ENCODE results near the gene NPHS1. TPM values are rescaled to one million over a fixed set of nuclear protein-coding genes. Genes with fewer than 3 reads are reported as not detected.

NPHS1 gene
- total and polyA plus RNA-seq, 2 of the 8 experiments (the other 6 are each of a cell fraction or from before 2014, with no cell fraction given): 1.3 to 1.4 TPM

DNA sequence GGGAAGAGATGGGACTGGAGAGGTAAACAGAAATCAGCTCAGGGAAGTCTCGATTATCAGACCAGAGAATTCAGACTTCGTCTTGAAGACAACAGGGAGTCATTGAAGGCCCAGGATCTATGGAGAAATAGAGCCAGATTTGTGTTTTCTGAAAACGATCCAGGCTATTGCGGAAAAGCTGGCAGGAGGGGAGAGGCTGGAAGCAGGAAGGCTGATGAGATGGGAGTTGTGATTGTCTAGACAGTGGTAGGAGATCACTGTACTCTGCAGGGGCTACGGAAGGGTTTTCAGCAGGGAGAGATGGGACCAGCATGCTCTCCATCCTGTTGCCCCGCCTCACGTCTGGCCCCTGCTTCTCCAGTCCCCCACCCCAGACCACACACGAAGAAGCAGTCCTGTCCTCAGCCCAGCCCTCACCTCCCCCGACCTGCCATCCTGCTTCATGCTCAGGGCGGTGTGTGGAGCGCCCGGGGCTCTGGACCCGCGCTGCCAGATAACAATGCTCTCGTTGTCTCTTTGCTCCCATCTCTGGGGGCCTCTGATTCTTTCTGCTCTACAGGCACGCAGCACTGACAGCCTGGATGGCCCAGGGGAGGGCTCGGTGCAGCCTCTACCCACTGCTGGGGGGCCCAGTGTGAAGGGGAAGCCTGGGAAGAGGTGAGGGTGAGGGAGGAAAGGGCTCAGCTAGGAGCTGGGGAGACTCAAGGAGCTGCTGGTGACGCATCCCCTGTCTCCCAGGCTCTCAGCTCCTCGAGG, 75.0 kb downstream of the NPHS1 start (continued):
- TF ChIP-seq, protein P1, sequence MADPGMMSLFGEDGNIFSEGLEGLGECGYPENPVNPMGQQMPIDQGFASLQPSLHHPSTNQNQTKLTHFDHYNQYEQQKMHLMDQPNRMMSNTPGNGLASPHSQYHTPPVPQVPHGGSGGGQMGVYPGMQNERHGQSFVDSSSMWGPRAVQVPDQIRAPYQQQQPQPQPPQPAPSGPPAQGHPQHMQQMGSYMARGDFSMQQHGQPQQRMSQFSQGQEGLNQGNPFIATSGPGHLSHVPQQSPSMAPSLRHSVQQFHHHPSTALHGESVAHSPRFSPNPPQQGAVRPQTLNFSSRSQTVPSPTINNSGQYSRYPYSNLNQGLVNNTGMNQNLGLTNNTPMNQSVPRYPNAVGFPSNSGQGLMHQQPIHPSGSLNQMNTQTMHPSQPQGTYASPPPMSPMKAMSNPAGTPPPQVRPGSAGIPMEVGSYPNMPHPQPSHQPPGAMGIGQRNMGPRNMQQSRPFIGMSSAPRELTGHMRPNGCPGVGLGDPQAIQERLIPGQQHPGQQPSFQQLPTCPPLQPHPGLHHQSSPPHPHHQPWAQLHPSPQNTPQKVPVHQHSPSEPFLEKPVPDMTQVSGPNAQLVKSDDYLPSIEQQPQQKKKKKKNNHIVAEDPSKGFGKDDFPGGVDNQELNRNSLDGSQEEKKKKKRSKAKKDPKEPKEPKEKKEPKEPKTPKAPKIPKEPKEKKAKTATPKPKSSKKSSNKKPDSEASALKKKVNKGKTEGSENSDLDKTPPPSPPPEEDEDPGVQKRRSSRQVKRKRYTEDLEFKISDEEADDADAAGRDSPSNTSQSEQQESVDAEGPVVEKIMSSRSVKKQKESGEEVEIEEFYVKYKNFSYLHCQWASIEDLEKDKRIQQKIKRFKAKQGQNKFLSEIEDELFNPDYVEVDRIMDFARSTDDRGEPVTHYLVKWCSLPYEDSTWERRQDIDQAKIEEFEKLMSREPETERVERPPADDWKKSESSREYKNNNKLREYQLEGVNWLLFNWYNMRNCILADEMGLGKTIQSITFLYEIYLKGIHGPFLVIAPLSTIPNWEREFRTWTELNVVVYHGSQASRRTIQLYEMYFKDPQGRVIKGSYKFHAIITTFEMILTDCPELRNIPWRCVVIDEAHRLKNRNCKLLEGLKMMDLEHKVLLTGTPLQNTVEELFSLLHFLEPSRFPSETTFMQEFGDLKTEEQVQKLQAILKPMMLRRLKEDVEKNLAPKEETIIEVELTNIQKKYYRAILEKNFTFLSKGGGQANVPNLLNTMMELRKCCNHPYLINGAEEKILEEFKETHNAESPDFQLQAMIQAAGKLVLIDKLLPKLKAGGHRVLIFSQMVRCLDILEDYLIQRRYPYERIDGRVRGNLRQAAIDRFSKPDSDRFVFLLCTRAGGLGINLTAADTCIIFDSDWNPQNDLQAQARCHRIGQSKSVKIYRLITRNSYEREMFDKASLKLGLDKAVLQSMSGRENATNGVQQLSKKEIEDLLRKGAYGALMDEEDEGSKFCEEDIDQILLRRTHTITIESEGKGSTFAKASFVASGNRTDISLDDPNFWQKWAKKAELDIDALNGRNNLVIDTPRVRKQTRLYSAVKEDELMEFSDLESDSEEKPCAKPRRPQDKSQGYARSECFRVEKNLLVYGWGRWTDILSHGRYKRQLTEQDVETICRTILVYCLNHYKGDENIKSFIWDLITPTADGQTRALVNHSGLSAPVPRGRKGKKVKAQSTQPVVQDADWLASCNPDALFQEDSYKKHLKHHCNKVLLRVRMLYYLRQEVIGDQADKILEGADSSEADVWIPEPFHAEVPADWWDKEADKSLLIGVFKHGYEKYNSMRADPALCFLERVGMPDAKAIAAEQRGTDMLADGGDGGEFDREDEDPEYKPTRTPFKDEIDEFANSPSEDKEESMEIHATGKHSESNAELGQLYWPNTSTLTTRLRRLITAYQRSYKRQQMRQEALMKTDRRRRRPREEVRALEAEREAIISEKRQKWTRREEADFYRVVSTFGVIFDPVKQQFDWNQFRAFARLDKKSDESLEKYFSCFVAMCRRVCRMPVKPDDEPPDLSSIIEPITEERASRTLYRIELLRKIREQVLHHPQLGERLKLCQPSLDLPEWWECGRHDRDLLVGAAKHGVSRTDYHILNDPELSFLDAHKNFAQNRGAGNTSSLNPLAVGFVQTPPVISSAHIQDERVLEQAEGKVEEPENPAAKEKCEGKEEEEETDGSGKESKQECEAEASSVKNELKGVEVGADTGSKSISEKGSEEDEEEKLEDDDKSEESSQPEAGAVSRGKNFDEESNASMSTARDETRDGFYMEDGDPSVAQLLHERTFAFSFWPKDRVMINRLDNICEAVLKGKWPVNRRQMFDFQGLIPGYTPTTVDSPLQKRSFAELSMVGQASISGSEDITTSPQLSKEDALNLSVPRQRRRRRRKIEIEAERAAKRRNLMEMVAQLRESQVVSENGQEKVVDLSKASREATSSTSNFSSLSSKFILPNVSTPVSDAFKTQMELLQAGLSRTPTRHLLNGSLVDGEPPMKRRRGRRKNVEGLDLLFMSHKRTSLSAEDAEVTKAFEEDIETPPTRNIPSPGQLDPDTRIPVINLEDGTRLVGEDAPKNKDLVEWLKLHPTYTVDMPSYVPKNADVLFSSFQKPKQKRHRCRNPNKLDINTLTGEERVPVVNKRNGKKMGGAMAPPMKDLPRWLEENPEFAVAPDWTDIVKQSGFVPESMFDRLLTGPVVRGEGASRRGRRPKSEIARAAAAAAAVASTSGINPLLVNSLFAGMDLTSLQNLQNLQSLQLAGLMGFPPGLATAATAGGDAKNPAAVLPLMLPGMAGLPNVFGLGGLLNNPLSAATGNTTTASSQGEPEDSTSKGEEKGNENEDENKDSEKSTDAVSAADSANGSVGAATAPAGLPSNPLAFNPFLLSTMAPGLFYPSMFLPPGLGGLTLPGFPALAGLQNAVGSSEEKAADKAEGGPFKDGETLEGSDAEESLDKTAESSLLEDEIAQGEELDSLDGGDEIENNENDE (IDR thresholded peaks at IDR 0.05; ENCODE audit: insufficient replicate concordance, low read length): no peak
- no peak for TF ChIP-seq MAFK (IDR thresholded peaks at IDR 0.05; ENCODE audit: low read depth, low read length)
- TF ChIP-seq CBX8 (IDR thresholded peaks at IDR 0.05; ENCODE audit: borderline replicate concordance, low read depth, low read length): no peak
- no peak for TF ChIP-seq TBP (IDR thresholded peaks at IDR 0.05; ENCODE audit: low read depth, low read length)
- no peak for TF ChIP-seq POLR2AphosphoS5 (IDR thresholded peaks at IDR 0.05; ENCODE audit: low read depth, low read length)
- no peak for TF ChIP-seq KDM1A (IDR thresholded peaks at IDR 0.05; ENCODE audit: borderline replicate concordance, low read length)
- TF ChIP-seq EZH2 (IDR thresholded peaks at IDR 0.05; ENCODE audit: low read depth, low read length, severe bottlenecking): no peak
- no peak for TF ChIP-seq SUZ12 (IDR thresholded peaks at IDR 0.05; ENCODE audit: low read length)
- TF ChIP-seq SP4 (IDR thresholded peaks at IDR 0.05; ENCODE audit: low read length): no peak
- no peak for TF ChIP-seq HDAC2 (IDR thresholded peaks at IDR 0.05; ENCODE audit: borderline replicate concordance in 1 of 2, low read depth in 2 of 2, low read length in 2 of 2)
